ENCODE data around the gene SIRPB2. TPM values are rescaled to one million over a fixed set of nuclear protein-coding genes. Genes with fewer than 3 reads are reported as not detected.

Gene SIRPB2
- total RNA-seq, 3 donors from 2014 or later: 2.9 to 30.9 (median 4.3) TPM

DNA sequence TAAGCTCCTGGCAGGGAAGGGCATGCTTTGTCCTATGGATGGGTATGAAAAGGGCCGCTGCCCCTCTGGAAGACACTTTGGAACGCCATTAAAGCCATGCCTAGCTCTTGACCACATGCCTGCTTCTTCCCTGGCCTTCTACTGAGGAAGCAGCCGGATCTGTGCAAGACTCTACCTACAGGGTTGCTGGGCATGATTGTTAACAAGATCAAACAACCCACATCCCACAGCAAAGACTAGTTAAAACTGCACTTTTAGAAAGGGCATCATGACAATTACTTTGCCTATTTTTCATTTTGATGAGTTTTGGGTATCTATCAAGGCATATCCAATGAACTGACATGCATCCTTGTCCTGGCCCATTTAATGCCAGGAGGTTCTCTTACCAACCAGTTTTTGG, 50.1 kb downstream of the SIRPB2 start:
- intact Hi-C loops (cut with DNase I; ENCODE audit: low total_unique reads): loop anchor here (10.0 kb wide), 1 partner anchor 136 kb away; no protein-coding TSS in a partner anchor
- TF ChIP-seq POLR2AphosphoS5 (IDR thresholded peaks at IDR 0.05) (no peak), POLR2A (IDR thresholded peaks at IDR 0.05) (no peak)
- TF ChIP-seq, protein P1, sequence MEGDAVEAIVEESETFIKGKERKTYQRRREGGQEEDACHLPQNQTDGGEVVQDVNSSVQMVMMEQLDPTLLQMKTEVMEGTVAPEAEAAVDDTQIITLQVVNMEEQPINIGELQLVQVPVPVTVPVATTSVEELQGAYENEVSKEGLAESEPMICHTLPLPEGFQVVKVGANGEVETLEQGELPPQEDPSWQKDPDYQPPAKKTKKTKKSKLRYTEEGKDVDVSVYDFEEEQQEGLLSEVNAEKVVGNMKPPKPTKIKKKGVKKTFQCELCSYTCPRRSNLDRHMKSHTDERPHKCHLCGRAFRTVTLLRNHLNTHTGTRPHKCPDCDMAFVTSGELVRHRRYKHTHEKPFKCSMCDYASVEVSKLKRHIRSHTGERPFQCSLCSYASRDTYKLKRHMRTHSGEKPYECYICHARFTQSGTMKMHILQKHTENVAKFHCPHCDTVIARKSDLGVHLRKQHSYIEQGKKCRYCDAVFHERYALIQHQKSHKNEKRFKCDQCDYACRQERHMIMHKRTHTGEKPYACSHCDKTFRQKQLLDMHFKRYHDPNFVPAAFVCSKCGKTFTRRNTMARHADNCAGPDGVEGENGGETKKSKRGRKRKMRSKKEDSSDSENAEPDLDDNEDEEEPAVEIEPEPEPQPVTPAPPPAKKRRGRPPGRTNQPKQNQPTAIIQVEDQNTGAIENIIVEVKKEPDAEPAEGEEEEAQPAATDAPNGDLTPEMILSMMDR (IDR thresholded peaks at IDR 0.05): no peak
- Histone ChIP-seq H3K27me3 (no peaks in the 10 kb centered on the region), H3K9me3 (no peaks in the 10 kb centered on the region), H3K4me1 (no peaks in the 10 kb centered on the region), H3K27ac (no peak overlapping the region), H3K36me3 (peaks cover 9% of the 10 kb centered on the region), H3K4me3 (no peak overlapping the region)
- DNase-seq (ENCODE audit: low spot score in 2 of 2): no peak

DNA sequence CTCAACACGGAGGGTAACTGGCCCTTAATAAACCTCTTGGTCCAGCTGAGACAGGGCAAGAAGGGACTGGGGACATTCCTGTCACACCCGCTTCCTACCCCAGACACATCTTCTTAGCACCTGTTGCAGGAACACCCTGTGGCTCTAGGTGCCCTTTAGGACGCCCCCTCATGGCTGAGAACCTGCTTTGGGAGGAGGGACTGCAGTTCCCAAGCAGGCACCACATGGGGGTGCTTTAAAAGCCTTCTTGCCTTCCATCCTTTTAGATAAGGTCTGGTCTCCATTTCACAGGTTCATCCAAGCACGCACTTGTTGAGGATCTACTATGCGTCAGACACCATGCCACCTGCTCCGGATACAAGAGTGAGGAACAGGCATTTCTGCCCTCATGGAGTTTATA, 51.2 kb downstream of the SIRPB2 start:
- Histone ChIP-seq H3K36me3 (no peaks in the 10 kb centered on the region), H3K4me3 (no peak overlapping the region), H3K27ac (no peak overlapping the region), H3K27me3 (no peaks in the 10 kb centered on the region), H3K9me3 (no peaks in the 10 kb centered on the region), H3K4me1 (no peaks in the 10 kb centered on the region)
- no peak for DNase-seq (ENCODE audit: low spot score in 2 of 2)
- TF ChIP-seq POLR2A (IDR thresholded peaks at IDR 0.05) (no peak), POLR2AphosphoS5 (IDR thresholded peaks at IDR 0.05) (no peak)
- TF ChIP-seq, protein P1 (IDR thresholded peaks at IDR 0.05): no peak
- intact Hi-C loops (cut with DNase I; ENCODE audit: low total_unique reads): loop anchor here (10.0 kb wide), 1 partner anchor 135 kb away; no protein-coding TSS in a partner anchor

DNA sequence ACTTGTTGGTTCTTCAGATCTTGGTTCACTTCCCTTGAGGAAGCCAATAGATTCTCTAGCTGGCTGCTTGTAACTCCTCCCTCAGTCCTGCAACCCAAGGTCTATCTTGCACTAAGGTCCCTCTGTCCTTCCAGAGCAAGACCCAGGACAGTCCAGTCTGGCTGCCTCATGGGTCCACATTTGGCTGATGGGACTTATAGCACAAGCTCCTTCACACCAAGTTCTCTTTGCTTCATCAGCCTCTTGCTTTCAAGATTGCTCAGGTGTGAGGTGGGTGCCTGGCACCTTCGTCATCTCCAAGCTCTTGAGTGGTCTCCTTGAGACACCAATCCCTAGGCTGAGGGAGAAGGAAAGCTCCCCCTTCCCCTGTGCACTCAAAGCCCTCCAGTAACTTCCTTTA, 52.9 kb downstream of the SIRPB2 start:
- Histone ChIP-seq H3K4me1 (no peaks in the 10 kb centered on the region), H3K9me3 (no peaks in the 10 kb centered on the region), H3K27ac (no peak overlapping the region), H3K4me3 (no peak overlapping the region), H3K27me3 (no peaks in the 10 kb centered on the region), H3K36me3 (no peaks in the 10 kb centered on the region)
- DNase-seq (ENCODE audit: low spot score in 2 of 2): no peak
- TF ChIP-seq POLR2A (IDR thresholded peaks at IDR 0.05): no peak
- TF ChIP-seq, protein P1 (IDR thresholded peaks at IDR 0.05): no peak
- TF ChIP-seq POLR2AphosphoS5 (IDR thresholded peaks at IDR 0.05): no peak
- intact Hi-C loops (cut with DNase I; ENCODE audit: low total_unique reads): no loop called here

DNA sequence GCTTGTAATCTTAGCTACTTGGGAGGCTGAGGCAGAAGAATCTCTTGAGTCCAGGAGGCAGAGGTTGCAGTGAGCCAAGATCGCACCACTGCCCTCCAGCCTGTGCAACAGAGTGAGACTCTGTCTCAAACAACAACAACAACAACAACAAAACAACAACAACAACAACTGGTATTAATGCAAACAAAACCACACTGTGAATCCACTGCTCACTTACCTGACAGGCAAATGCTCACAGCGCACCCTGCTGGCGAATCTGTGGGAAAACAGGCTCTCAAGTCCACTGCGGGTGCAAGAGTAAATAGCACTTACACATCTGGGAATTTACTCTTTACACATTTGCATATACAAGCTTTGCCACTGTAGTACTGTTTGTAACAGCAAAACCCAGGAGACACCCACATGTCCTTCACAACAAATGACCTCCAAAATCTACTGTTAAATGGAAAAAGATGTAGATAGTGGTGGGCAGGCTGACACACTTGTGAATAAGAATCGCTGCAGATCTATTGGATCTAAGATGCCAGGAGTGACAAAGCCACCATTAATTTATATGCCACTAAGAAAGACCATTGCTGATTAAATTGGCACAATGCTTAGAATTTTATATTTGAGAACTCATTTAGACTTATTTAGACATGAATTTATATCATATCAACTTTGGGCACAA, 53.9 kb downstream of the SIRPB2 start:
- peak; percentile 45 to 68 for DNase-seq (ENCODE audit: low spot score in 2 of 2)
- no peak overlapping the region for H3K4me3 ChIP-seq
- no peak for TF ChIP-seq POLR2A (IDR thresholded peaks at IDR 0.05)
- TF ChIP-seq, protein P1 (IDR thresholded peaks at IDR 0.05): peak; percentile 57 to 81 (median 77)
- no peaks in the 10 kb centered on the region for H3K4me1 ChIP-seq
- H3K27ac ChIP-seq: no peak overlapping the region
- no peaks in the 10 kb centered on the region for H3K36me3 ChIP-seq
- H3K27me3 ChIP-seq: no peaks in the 10 kb centered on the region
- intact Hi-C loops (cut with DNase I; ENCODE audit: low total_unique reads): no loop called here
- no peaks in the 10 kb centered on the region for H3K9me3 ChIP-seq

DNA sequence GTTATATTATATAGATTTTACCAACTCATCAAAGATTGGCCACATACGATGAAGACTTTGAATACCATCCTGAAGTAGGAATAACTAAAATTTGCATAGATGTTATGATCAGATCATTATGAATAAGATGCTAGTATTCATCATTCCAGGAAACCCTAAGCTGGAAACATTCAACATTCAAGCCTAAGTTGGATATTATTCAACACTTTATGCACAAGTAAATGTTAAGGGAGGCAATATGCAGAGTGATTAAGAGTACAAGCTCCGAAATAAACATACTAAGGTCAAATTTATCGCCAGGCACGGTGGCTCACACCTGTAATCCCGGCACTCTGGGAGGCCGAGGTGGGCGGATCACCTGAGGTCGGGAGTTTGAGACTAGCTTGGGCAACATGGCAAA, 55.0 kb downstream of the SIRPB2 start:
- intact Hi-C loops (cut with DNase I; ENCODE audit: low total_unique reads): no loop called here
- Histone ChIP-seq H3K27ac (no peak overlapping the region), H3K4me3 (no peak overlapping the region), H3K36me3 (no peaks in the 10 kb centered on the region), H3K9me3 (no peaks in the 10 kb centered on the region), H3K4me1 (no peaks in the 10 kb centered on the region), H3K27me3 (no peaks in the 10 kb centered on the region)
- TF ChIP-seq, protein P1 (IDR thresholded peaks at IDR 0.05): no peak
- TF ChIP-seq POLR2AphosphoS5 (IDR thresholded peaks at IDR 0.05): no peak
- TF ChIP-seq POLR2A (IDR thresholded peaks at IDR 0.05): no peak
- DNase-seq (ENCODE audit: low spot score in 2 of 2): no peak
